Measurements from ENCODE around the gene SSMEM1. TPM values are rescaled to one million over a fixed set of nuclear protein-coding genes. Genes with fewer than 3 reads are reported as not detected.

SSMEM1 gene
- total and polyA plus RNA-seq, 2 of the 4 experiments (the other 2 are of a cell fraction): 0.07 TPM; not detected in 1

- no peak overlapping the region for H2BK15ac ChIP-seq (ENCODE audit: low read depth, low read length)
- H2BK5ac ChIP-seq (ENCODE audit: low read depth, low read length, poor library complexity, severe bottlenecking): no peak overlapping the region
- no peak overlapping the region for H2BK20ac ChIP-seq (ENCODE audit: low read depth, low read length)
- H3K56ac ChIP-seq (ENCODE audit: extremely low read depth, insufficient read depth, low read length): no peak overlapping the region
- ChIA-PET POLR2A (ENCODE audit: unreplicated experiment) (no interaction called here), CTCF (interaction anchor here (1.4 kb wide), 1 partner anchor 13 kb away, joined by 5 read pairs; the partner anchor contains the start of gene TMEM209)
- H3K23ac ChIP-seq (ENCODE audit: low read depth, low read length): no peak overlapping the region
- H3K9me3 ChIP-seq (ENCODE audit: control insufficient read depth, insufficient read depth, low read length): no peaks in the 10 kb centered on the region
- H3K9ac ChIP-seq (ENCODE audit: low read depth, low read length): no peak overlapping the region
- in situ Hi-C loops (cut with MboI; ENCODE audit: low sequenced_read_pairs) (no loop called here), dilution Hi-C loops (cut with HindIII; ENCODE audit: low sequenced_read_pairs, unreplicated experiment) (no loop called here), intact Hi-C loops (cut with micrococcal nuclease) (no loop called here)
- H2AFZ ChIP-seq (replicated peaks; ENCODE audit: low read length, poor library complexity): no peak overlapping the region
- no peaks in the 10 kb centered on the region for H4K20me1 ChIP-seq (ENCODE audit: insufficient read depth, low read length)
- H3K4me3 ChIP-seq (ENCODE audit: insufficient read depth, low read depth, low read length): no peak overlapping the region
- H4K91ac ChIP-seq (ENCODE audit: insufficient read depth, low read depth, low read length): no peak overlapping the region
- 94% methylated on average over 3 of the region's 7 CpGs; no CpG with 5 or more reads in 1 of the 2 experiments for WGBS, 2 experiments (ENCODE audit: extremely low coverage in 2 of 2, insufficient read length in 1 of 2)
- H4K8ac ChIP-seq (ENCODE audit: low read depth in 2 of 2, low read length in 2 of 2): no peak overlapping the region
- H2AK9ac ChIP-seq (replicated peaks; ENCODE audit: low read depth, low read length, poor library complexity): no peak overlapping the region
- peaks cover 0 to 7% of the 10 kb centered on the region in 2 experiments for H3K79me1 ChIP-seq (ENCODE audit: low read depth in 1 of 2, low read length in 2 of 2)
- H3K4me1 ChIP-seq (ENCODE audit: control insufficient read depth, insufficient read depth, low read length): no peaks in the 10 kb centered on the region
- H3K27me3 ChIP-seq (ENCODE audit: control insufficient read depth, insufficient read depth, low read length): no peaks in the 10 kb centered on the region
- no peak overlapping the region for H3K14ac ChIP-seq (replicated peaks; ENCODE audit: low read depth, low read length)
- peaks cover 10% of the 10 kb centered on the region for H3K36me3 ChIP-seq (ENCODE audit: control insufficient read depth, insufficient read depth, low read length)
- TF ChIP-seq MXI1 (IDR thresholded peaks at IDR 0.05; ENCODE audit: borderline replicate concordance, low read depth, low read length): no peak
- no peak for TF ChIP-seq RFX5 (IDR thresholded peaks at IDR 0.05; ENCODE audit: low read depth, low read length)
- no peak for TF ChIP-seq NFE2L2 (IDR thresholded peaks at IDR 0.05; ENCODE audit: low read depth, low read length)
- TF ChIP-seq POLR2A (IDR thresholded peaks at IDR 0.05; ENCODE audit: low read depth, low read length): no peak
- TF ChIP-seq RAD21 (IDR thresholded peaks at IDR 0.05; ENCODE audit: low read length): no peak
- TF ChIP-seq FOS (IDR thresholded peaks at IDR 0.05; ENCODE audit: low read depth, low read length): no peak
- no peak for TF ChIP-seq MAZ (IDR thresholded peaks at IDR 0.05; ENCODE audit: borderline replicate concordance, low read depth, low read length)
- TF ChIP-seq BHLHE40 (IDR thresholded peaks at IDR 0.05; ENCODE audit: low read depth, low read length): no peak
- TF ChIP-seq MAFK (IDR thresholded peaks at IDR 0.05; ENCODE audit: low read depth, low read length): no peak
- TF ChIP-seq RCOR1 (IDR thresholded peaks at IDR 0.05; ENCODE audit: insufficient replicate concordance, low read length): no peak
- TF ChIP-seq CHD1 (IDR thresholded peaks at IDR 0.05; ENCODE audit: low read depth, low read length): no peak
- TF ChIP-seq SMC3 (IDR thresholded peaks at IDR 0.05; ENCODE audit: low read depth, low read length): no peak
- no peak for DNase-seq
- no peak overlapping the region for H3K27ac ChIP-seq (ENCODE audit: insufficient read depth, low read length)
- no peak overlapping the region for H4K5ac ChIP-seq (ENCODE audit: low read depth, low read length)
- H2AK5ac ChIP-seq (ENCODE audit: low read depth, low read length): no peak overlapping the region
- BruUV-seq (replicated peaks): no TSS peak
- H3K4ac ChIP-seq (ENCODE audit: low read depth, low read length): no peak overlapping the region
- ATAC-seq (ENCODE audit: low read depth): no peak
- H3K4me2 ChIP-seq (ENCODE audit: low read depth, low read length): no peak overlapping the region
- no peak overlapping the region for H2BK120ac ChIP-seq (ENCODE audit: low read depth, low read length)
- no peaks in the 10 kb centered on the region for H3K9me1 ChIP-seq (ENCODE audit: insufficient read depth, low read length)
- H3K18ac ChIP-seq (ENCODE audit: low read depth, low read length): no peak overlapping the region
These were observed 15.9 kb upstream of the SSMEM1 start for GRCh38 chr7:130191791-130192190.

Data from IMR-90 (cell line).